Smooth muscle cell of trachea (primary cell): Measurements from ENCODE around the gene RRP7A. TPM values are rescaled to one million over a fixed set of nuclear protein-coding genes. Genes with fewer than 3 reads are reported as not detected.

Source experiments
- total RNA-seq: library from RNA; depleted of rRNA; stranded (reverse); fragments of >200 nt; gene quantifications from 2 replicates; pipeline ENCODE4 v1.2.1, GENCODE V29; 2014

The RRP7A gene
- 26.9 and 35.9 TPM in 2 replicates for total RNA-seq

DNA sequence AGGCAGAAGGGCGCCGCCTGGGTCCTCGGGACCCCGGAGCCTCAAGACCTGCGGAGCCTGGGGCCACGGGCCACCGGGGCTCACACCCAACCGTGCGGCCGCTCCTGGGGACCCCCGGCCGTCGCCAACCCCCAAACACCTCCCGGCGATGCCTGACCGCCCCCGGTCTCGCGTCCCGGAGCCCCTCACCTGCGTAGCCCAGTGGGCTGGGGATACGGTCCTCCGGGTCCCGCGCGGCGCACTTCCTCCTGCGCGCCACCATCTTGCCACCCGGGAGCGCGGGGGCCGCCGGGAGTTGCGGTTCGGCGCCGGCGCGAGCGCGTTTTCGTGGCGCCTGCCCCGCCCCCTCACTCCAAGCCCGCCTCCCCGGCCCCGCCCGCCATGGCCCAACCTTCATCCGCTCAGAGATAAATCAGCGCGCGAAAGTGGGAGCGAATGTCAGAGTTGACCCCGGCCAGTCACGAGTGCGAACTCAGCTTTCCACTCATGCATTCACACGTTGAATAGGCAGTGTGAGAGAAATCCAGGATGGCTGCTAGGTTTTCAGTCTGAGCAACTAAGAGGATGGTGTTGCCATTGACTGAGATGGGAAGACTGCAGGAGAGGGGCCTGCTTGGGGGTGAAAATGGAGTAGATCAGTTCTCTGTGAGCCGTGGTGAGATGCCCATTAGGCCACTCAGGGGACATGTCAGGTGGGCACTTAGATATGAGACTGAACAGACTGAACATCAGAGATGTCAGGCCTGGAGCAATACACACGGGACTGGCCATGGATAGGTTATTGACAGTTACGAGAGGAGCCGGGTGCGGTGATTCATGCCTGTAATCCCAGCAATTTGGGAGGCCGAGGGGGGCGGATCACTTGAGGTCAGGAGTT lies at the start of gene RRP7A:
TSS of gene RRP7A (minus strand) at position 272 of the 877 bp plus-strand sequence. CDS start at position 262, 10 bp downstream.

DNA sequence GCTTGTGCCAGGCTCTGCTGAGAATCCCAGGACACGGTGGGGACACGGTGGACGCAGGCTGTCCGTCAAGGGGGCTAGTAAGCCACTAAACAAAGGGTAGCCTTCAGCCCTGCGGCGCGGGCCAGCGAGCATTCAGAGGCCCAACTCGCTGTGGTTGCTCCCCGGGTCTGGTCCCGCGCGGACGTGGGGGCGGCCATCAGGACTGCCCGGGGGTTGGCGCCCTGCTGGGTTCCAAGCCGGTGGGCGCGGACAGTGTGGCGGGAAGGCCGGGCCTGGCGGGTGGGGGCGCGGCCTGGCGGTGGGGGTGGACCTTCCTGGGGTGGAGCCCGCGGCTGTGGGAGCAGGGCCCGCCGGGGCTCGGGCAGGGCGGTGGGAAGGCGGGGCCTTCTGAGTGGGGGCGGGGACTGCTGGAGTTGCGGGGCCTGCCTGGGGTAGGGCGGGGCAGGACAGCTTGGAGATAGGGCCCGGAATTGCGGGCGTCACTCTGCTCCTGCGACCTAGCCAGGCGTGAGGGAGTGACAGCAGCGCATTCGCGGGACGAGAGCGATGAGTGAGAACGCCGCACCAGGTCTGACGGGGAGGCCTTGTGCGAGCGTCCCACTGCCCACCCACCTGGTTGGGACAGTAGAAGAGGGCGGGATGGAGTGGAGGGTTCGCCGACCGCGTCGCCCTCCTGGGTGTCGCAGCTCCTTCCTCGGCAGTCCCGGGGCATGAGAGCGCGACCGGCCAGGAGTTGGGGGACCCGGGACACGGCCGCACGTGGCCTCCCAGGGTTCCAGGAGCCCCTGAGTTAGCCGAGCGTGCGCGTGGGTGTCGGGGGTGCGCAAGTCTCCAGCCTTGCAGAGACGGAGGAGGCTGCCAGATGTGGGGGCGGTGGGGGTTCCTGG lies 34.1 kb upstream of the RRP7A start, which contains the start of gene SERHL2:
TSS of gene SERHL2 (plus strand) at position 482 of the 887 bp plus-strand sequence. CDS start at position 547, 65 bp downstream.

Other genes starting within 250 kb of the RRP7A start
- gene TCF20, start 249.1 kb downstream of the RRP7A start, total RNA-seq, result 25.5 and 26.3 TPM in 2 replicates
- gene NFAM1, start 87.4 kb downstream of the RRP7A start, total RNA-seq, result under 0.01 and 0.29 TPM in 2 replicates
- 8.8 and 10.3 TPM in 2 replicates for gene SERHL2, start 34.2 kb upstream of the RRP7A start, total RNA-seq
- 32.4 TPM in 2 replicates for gene POLDIP3, start 95.1 kb upstream of the RRP7A start, total RNA-seq
- 0.83 and 1.6 TPM in 2 replicates for gene ATP5MGL, start 120.8 kb upstream of the RRP7A start, total RNA-seq
- gene CYB5R3, start 129.6 kb upstream of the RRP7A start, total RNA-seq, result 80.9 and 122 TPM in 2 replicates
- 35.8 and 43.2 TPM in 2 replicates for gene A4GALT, start 201.1 kb upstream of the RRP7A start, total RNA-seq